HL-60 (cell line): ENCODE measurements around the gene DES.

Experiments used
- CTCF ChIP-seq: IDR thresholded peaks from one replicate; pipeline ENCODE4 v1.5.1; 2011; ENCODE audit warnings: low read length, control low read depth, inconsistent platforms; ENCODE audit not compliant: insufficient read depth
- POLR2AphosphoS5 ChIP-seq: IDR thresholded peaks from 2 replicates; pipeline ENCODE4 v1.6.1; 2012; ENCODE audit warnings: low read depth
- SPI1 ChIP-seq: IDR thresholded peaks from 2 replicates; pipeline ENCODE4 v1.6.1; 2012; ENCODE audit warnings: low read depth, mild to moderate bottlenecking, borderline replicate concordance

- TF ChIP-seq CTCF (no peak), SPI1 (no peak), POLR2AphosphoS5 (no peak)
These were observed 30.7 kb upstream of the DES start, which contains the start of gene DNPEP for GRCh38 chr2:219387306-219388120.
